Stimulated activated CD4-positive, alpha-beta T cell treated with anti-CD3 and anti-CD28 coated beads, Interleukin-1b, Interleukin-23, amount 100 ng/mL, for 1 hour (primary cell): Measurements from ENCODE around the gene PKD1L1.
"Not testable (repeated sequence)": the region's sequence is repeated elsewhere in the genome, so short reads cannot be mapped to it uniquely, and the experiment has no call there.

ENCODE experiments used
- DNase-seq, 2 donors: peaks; one replicate each; pipeline ENCODE4 v3.0.0-alpha.2; 2020; ENCODE audit warnings: low read depth in 2 of 2

The PKD1L1 gene

GRCh38 chr7:47937711-47938573 lies 10.3 kb downstream of the PKD1L1 start:
- DNase-seq: no peak

GRCh38 chr7:47937065-47937687 lies 11.1 kb downstream of the PKD1L1 start:
- no peak for DNase-seq

GRCh38 chr7:47936323-47936722 lies 11.9 kb downstream of the PKD1L1 start:
- no peak for DNase-seq

- DNase-seq: no peak
These were observed 12.9 kb downstream of the PKD1L1 start for GRCh38 chr7:47935336-47935735.

- DNase-seq: no peak
These were observed 13.4 kb downstream of the PKD1L1 start for GRCh38 chr7:47934831-47935230.

- no peak for DNase-seq
These were observed 15.1 kb downstream of the PKD1L1 start for GRCh38 chr7:47933215-47933614.

- DNase-seq: no peak
These were observed 15.7 kb downstream of the PKD1L1 start for GRCh38 chr7:47932466-47933037.

- no peak for DNase-seq
These were observed 16.2 kb downstream of the PKD1L1 start for GRCh38 chr7:47932016-47932415.

GRCh38 chr7:47931005-47932004 lies 17.0 kb downstream of the PKD1L1 start:
- DNase-seq: no peak

- DNase-seq: no peak
These were observed 24.0 kb downstream of the PKD1L1 start for GRCh38 chr7:47924266-47924665.

- DNase-seq: not testable (repeated sequence)
These were observed 25.0 kb downstream of the PKD1L1 start for GRCh38 chr7:47923081-47923875.

- DNase-seq: not testable (repeated sequence)
These were observed 31.8 kb downstream of the PKD1L1 start for GRCh38 chr7:47916514-47916913.

GRCh38 chr7:47915616-47915976 lies 32.7 kb downstream of the PKD1L1 start:
- no peak for DNase-seq

- no peak for DNase-seq
These were observed 33.3 kb downstream of the PKD1L1 start for GRCh38 chr7:47914717-47915615.

GRCh38 chr7:47912332-47912731 lies 35.9 kb downstream of the PKD1L1 start:
- DNase-seq: no peak

- DNase-seq: no peak
These were observed 39.5 kb downstream of the PKD1L1 start for GRCh38 chr7:47908720-47909119.

- no peak for DNase-seq
These were observed 40.2 kb downstream of the PKD1L1 start for GRCh38 chr7:47907981-47908616.

GRCh38 chr7:47906883-47907282 lies 41.4 kb downstream of the PKD1L1 start:
- no peak for DNase-seq
